Liver (tissue), 9 donors: ENCODE measurements around the gene LPP. TPM values are rescaled to one million over a fixed set of nuclear protein-coding genes. Genes with fewer than 3 reads are reported as not detected.

Experiments
- DNase-seq: peaks from one replicate; pipeline ENCODE4 v3.0.0-alpha.2; 2017; ENCODE audit warnings: low spot score
- H3K27ac ChIP-seq, 2 donors: one replicate each; pipeline ENCODE4 v1.7.0; 2013; ENCODE audit warnings: inconsistent platforms in 2 of 2, low read length in 2 of 2, control low read depth in 1 of 2, low read depth in 1 of 2, mild to moderate bottlenecking in 1 of 2
- H3K27me3 ChIP-seq, 4 donors: one replicate each; pipeline versions ENCODE4 v1.6.1 to v1.7.0; 2013; ENCODE audit warnings: low read length in 3 of 4, inconsistent platforms in 1 of 4, mild to moderate bottlenecking in 1 of 4, moderate library complexity in 1 of 4; ENCODE audit not compliant: control insufficient read depth in 4 of 4, insufficient read depth in 4 of 4
- H3K36me3 ChIP-seq, 4 donors: one replicate each; pipeline versions ENCODE4 v1.6.1 to v1.7.0; 2013; ENCODE audit warnings: low read length in 3 of 4, mild to moderate bottlenecking in 3 of 4, low read depth in 1 of 4, moderate library complexity in 1 of 4; ENCODE audit not compliant: control insufficient read depth in 4 of 4, insufficient read depth in 3 of 4
- H3K4me1 ChIP-seq, 4 donors: one replicate each; pipeline versions ENCODE4 v1.6.1 to v1.7.0; 2013; ENCODE audit warnings: low read length in 3 of 4, mild to moderate bottlenecking in 3 of 4, moderate library complexity in 1 of 4; ENCODE audit not compliant: control insufficient read depth in 4 of 4, insufficient read depth in 4 of 4
- H3K4me3 ChIP-seq, 3 donors: one replicate each; pipeline versions ENCODE4 v1.6.1 to v1.7.0; 2013; ENCODE audit warnings: low read length in 3 of 3, control low read depth in 1 of 3, low read depth in 1 of 3, mild to moderate bottlenecking in 1 of 3
- H3K9ac ChIP-seq, 2 donors: one replicate each; pipeline ENCODE4 v1.7.0; 2013; ENCODE audit warnings: low read length in 2 of 2, mild to moderate bottlenecking in 2 of 2, moderate library complexity in 2 of 2, control low read depth in 1 of 2, low read depth in 1 of 2
- H3K9me3 ChIP-seq, 4 donors: one replicate each; pipeline versions ENCODE4 v1.6.1 to v1.7.0; 2013; ENCODE audit warnings: low read length in 3 of 4; ENCODE audit not compliant: control insufficient read depth in 4 of 4
- ATF3 ChIP-seq: IDR thresholded peaks from 2 replicates; pipeline ENCODE4 v1.6.1; 2016; ENCODE audit warnings: antibody characterized with exemption
- CTCF ChIP-seq: fragments of 150-350 bp; IDR thresholded peaks from 2 replicates; pipeline ENCODE4 v1.5.1; 2017; ENCODE audit warnings: improper control_type of control experiment, low read depth, low read length; ENCODE audit not compliant: missing input control
- FOXA1 ChIP-seq: IDR thresholded peaks from 2 replicates; pipeline ENCODE4 v1.6.1; 2016; ENCODE audit warnings: antibody characterized with exemption
- FOXA2 ChIP-seq: IDR thresholded peaks from 2 replicates; pipeline ENCODE4 v1.6.1; 2016; ENCODE audit warnings: antibody characterized with exemption
- GABPA ChIP-seq, 2 donors: IDR thresholded peaks in 1 of 2; conservative IDR thresholded peaks in 1 of 2; 2 replicates each; pipeline ENCODE4 v1.6.1; 2016; ENCODE audit warnings: antibody characterized with exemption in 2 of 2, mild to moderate bottlenecking in 1 of 2, moderate library complexity in 1 of 2
- HNF4A ChIP-seq, 2 donors: conservative IDR thresholded peaks; 2 replicates each; pipeline ENCODE4 v1.6.1; 2016; ENCODE audit warnings: antibody characterized with exemption in 2 of 2, mild to moderate bottlenecking in 2 of 2
- HNF4G ChIP-seq: IDR thresholded peaks from 2 replicates; pipeline ENCODE4 v1.6.1; 2016; ENCODE audit warnings: antibody characterized with exemption
- JUND ChIP-seq, 2 donors: IDR thresholded peaks; 2 replicates each; pipeline ENCODE4 v1.6.1; 2016; ENCODE audit warnings: antibody characterized with exemption in 2 of 2
- MAX ChIP-seq: IDR thresholded peaks from 2 replicates; pipeline ENCODE4 v1.6.1; 2016; ENCODE audit warnings: antibody characterized with exemption
- NR2F2 ChIP-seq: IDR thresholded peaks from 2 replicates; pipeline ENCODE4 v1.6.1; 2016; ENCODE audit warnings: antibody characterized with exemption
- REST ChIP-seq: IDR thresholded peaks from 2 replicates; pipeline ENCODE4 v1.6.1; 2016; ENCODE audit warnings: antibody characterized with exemption, mild to moderate bottlenecking
- RXRA ChIP-seq, 2 donors: IDR thresholded peaks; 2 replicates each; pipeline ENCODE4 v1.6.1; 2017 to 2018; ENCODE audit warnings: antibody characterized with exemption in 2 of 2, mild to moderate bottlenecking in 1 of 2
- SP1 ChIP-seq: IDR thresholded peaks from 2 replicates; pipeline ENCODE4 v1.6.1; 2018; ENCODE audit warnings: antibody characterized with exemption, mild to moderate bottlenecking
- TAF1 ChIP-seq: conservative IDR thresholded peaks from 2 replicates; pipeline ENCODE4 v1.6.1; 2016; ENCODE audit warnings: antibody characterized with exemption, mild to moderate bottlenecking
- WGBS: extraction: QIAGEN DNeasy Blood & Tissue Kit; methylation state at CpG from one replicate; pipeline ENCODE4 v1.1.7; 2013; 5-methylcytosine and 5-hydroxymethylcytosine counted together
- polyA plus RNA-seq, 2 donors: library from polyadenylated mRNA; stranded (reverse) in 1 of 2; unstranded in 1 of 2; fragments of 200-250 nt in 1 of 2; fragments of >200 nt in 1 of 2; fragmentation: Nextera tagmentation in 1 of 2; extraction: Ambion mirVana in 1 of 2; gene quantifications; one replicate each; pipeline versions ENCODE4 v1.2.1 to v1.2.3, GENCODE V29; 2013 to 2015
- total RNA-seq, 2 donors: library from RNA; depleted of rRNA; stranded (reverse); fragments of >200 nt; gene quantifications; one replicate each; pipeline ENCODE4 v1.2.3, GENCODE V29; 2014
- TF ChIP-seq, protein P1 (sequence below): IDR thresholded peaks from 2 replicates; pipeline ENCODE4 v1.6.1; 2016; ENCODE audit warnings: antibody characterized with exemption
- donor health status: healthy.
- donor health status: healthy.
- donor health status: healthy.
- donor health status: healthy.
- donor health status: healthy.

LPP gene
- total and polyA plus RNA-seq, 4 donors, result 3.3 to 53.7 (median 28.2) TPM

DNA sequence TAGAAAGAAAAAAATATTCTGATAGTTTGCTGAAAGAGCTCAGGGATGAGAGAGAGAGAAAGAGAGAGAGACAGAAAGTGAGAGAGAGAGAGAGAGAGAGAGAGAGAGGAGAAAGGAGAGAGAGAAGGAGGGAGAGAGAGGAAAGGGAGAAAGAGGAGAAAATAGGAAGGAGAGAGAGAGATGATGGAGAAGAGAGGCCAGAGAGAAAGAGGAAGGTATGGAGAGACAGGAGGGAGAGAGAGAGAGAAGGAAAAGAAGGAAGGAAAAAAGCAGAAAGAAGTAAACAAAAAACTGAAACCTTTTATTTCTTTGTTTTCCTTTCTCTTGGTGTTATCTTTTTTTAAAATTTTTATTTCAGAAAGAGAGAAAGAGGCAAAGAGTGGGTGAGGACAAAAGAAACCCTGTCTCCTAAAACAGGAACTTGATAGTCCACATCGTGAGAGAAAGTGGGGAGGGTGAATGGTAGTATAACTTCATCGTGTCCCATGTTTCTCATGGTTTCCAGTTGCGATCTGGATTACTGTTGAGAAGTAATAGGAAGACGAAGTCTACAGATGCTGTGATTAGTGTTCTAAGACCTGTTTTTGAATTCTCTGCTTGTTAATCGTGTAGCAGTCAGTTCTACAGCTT, 279.7 kb downstream of the LPP start:
- peaks cover 0 to 21% (median 15%) of the 10 kb centered on the region in 4 donors for H3K4me1 ChIP-seq
- H3K27me3 ChIP-seq, result no peaks in the 10 kb centered on the region
- DNase-seq, result no peak
- H3K9ac ChIP-seq, result peak overlapping the region in 1 of 2 donors; percentile 56
- no peaks in the 10 kb centered on the region for H3K9me3 ChIP-seq
- WGBS, result 84% methylated on average over 5 of the region's 5 CpGs
- H3K36me3 ChIP-seq, result no peaks in the 10 kb centered on the region
- TF ChIP-seq REST (no peak), JUND (IDR thresholded peaks at IDR 0.05) (no peak), FOXA2 (no peak), NR2F2 (no peak), GABPA (IDR thresholded peaks at IDR 0.05 in 1 of 2, conservative IDR thresholded peaks at IDR 0.05 in 1 of 2) (no peak), MAX (no peak), TAF1 (no peak), HNF4A (conservative IDR thresholded peaks at IDR 0.05) (no peak)
- H3K27ac ChIP-seq, result peak overlapping the region; percentile 34 to 63
- H3K4me3 ChIP-seq, result peak overlapping the region in 1 of 3 donors; percentile 16

DNA sequence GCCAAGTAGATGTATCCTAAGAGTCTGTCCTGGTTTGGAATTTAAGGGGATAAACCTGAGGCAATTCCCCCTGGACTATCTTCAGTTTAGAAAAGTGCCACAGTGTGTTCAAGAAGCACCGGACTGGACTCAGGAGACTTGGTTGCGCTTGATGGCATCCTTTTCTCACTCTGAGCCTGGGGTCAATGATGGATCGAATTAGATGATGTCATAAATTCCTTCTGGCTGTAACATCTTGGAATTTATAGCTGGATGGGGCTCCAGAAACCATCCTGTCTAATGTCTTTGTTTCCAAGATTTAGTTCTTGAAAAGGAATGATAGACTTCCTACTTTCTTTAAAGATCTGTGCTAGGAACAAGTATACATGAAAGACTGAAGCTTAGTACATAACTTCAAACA, 280.6 kb downstream of the LPP start:
- no peak overlapping the region for H3K27ac ChIP-seq
- no peak for DNase-seq
- TF ChIP-seq REST (no peak), FOXA2 (no peak), JUND (IDR thresholded peaks at IDR 0.05) (no peak), SP1 (no peak)
- H3K27me3 ChIP-seq, result no peaks in the 10 kb centered on the region
- peaks cover 0 to 21% (median 15%) of the 10 kb centered on the region in 4 donors for H3K4me1 ChIP-seq
- H3K9ac ChIP-seq, result no peak overlapping the region
- no peak overlapping the region for H3K4me3 ChIP-seq
- 99% methylated on average over 3 of the region's 3 CpGs for WGBS
- H3K9me3 ChIP-seq, result no peaks in the 10 kb centered on the region
- no peaks in the 10 kb centered on the region for H3K36me3 ChIP-seq

DNA sequence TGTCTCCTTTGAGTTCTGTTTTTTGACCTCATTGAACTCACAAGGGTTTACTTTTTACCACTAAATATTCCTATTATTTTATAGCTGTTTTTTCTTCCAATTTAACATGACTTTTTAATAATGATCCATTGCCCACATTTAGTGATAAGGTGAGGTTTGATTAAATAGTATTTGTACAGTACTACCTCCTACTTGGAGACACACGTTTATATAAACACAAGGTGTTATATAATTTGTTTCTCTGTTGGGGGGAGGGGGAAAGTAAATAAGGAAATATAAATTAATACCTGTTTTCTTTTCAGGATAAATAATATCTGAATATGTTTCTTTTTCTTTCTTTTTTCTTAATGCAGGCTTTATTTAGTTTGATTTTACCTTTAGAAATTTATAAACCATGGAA, 281.3 kb downstream of the LPP start:
- Histone ChIP-seq H3K27me3 (no peaks in the 10 kb centered on the region), H3K36me3 (no peaks in the 10 kb centered on the region), H3K4me1 (peaks cover 0 to 25% (median 15%) of the 10 kb centered on the region in 4 donors), H3K9ac (no peak overlapping the region), H3K27ac (no peak overlapping the region), H3K4me3 (no peak overlapping the region), H3K9me3 (no peaks in the 10 kb centered on the region)
- DNase-seq, result no peak
- TF ChIP-seq CTCF (no peak), FOXA1 (no peak), ATF3 (no peak), HNF4G (no peak), RXRA (IDR thresholded peaks at IDR 0.05) (no peak), SP1 (no peak)
- TF ChIP-seq, protein P1, sequence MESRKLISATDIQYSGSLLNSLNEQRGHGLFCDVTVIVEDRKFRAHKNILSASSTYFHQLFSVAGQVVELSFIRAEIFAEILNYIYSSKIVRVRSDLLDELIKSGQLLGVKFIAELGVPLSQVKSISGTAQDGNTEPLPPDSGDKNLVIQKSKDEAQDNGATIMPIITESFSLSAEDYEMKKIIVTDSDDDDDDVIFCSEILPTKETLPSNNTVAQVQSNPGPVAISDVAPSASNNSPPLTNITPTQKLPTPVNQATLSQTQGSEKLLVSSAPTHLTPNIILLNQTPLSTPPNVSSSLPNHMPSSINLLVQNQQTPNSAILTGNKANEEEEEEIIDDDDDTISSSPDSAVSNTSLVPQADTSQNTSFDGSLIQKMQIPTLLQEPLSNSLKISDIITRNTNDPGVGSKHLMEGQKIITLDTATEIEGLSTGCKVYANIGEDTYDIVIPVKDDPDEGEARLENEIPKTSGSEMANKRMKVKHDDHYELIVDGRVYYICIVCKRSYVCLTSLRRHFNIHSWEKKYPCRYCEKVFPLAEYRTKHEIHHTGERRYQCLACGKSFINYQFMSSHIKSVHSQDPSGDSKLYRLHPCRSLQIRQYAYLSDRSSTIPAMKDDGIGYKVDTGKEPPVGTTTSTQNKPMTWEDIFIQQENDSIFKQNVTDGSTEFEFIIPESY, result no peak
- WGBS, result 31% methylated on average over 1 of the region's 1 CpG
